GM21619 (cell line): Measurements from ENCODE around the gene MTHFSD.

Experiments used
- ATAC-seq: cut with Tn5 transposase; IDR thresholded peaks from one replicate; pipeline ENCODE4 v1.9.1; 2021; ENCODE audit not compliant: unreplicated experiment

Gene MTHFSD

GRCh38 chr16:86584071-86584685 is 29.1 kb upstream of the MTHFSD start:
- ATAC-seq, result no peak

- no peak for ATAC-seq
Observed at GRCh38 chr16:86581458-86581857, 26.4 kb upstream of the MTHFSD start.

- no peak for ATAC-seq
Observed at GRCh38 chr16:86580791-86581170, 25.7 kb upstream of the MTHFSD start.

- no peak for ATAC-seq
Observed at GRCh38 chr16:86580063-86580790, 25.2 kb upstream of the MTHFSD start.

- ATAC-seq, result no peak
Observed at GRCh38 chr16:86579268-86580062, 24.4 kb upstream of the MTHFSD start.

GRCh38 chr16:86578611-86579267 is 23.7 kb upstream of the MTHFSD start:
- no peak for ATAC-seq

- ATAC-seq, result no peak
Observed at GRCh38 chr16:86578061-86578599, 23.1 kb upstream of the MTHFSD start, which contains the start of gene FOXL1. Gene FOXL1, plus strand, starts transcription at chr16:86578549. Its CDS starts 175 bp downstream, at chr16:86578724.

GRCh38 chr16:86577314-86577971 is 22.4 kb upstream of the MTHFSD start:
- no peak for ATAC-seq

GRCh38 chr16:86576591-86577313 is 21.7 kb upstream of the MTHFSD start:
- no peak for ATAC-seq

- ATAC-seq, result peak; percentile 54
Observed at GRCh38 chr16:86575754-86576557, 20.9 kb upstream of the MTHFSD start.

GRCh38 chr16:86575095-86575685 is 20.2 kb upstream of the MTHFSD start:
- ATAC-seq, result no peak

GRCh38 chr16:86574646-86575045 is 19.6 kb upstream of the MTHFSD start:
- no peak for ATAC-seq

- no peak for ATAC-seq
Observed at GRCh38 chr16:86573646-86574508, 18.8 kb upstream of the MTHFSD start.

- no peak for ATAC-seq
Observed at GRCh38 chr16:86573215-86573614, 18.2 kb upstream of the MTHFSD start.

GRCh38 chr16:86572606-86573005 is 17.6 kb upstream of the MTHFSD start:
- ATAC-seq, result no peak

- ATAC-seq, result no peak
Observed at GRCh38 chr16:86572041-86572521, 17.0 kb upstream of the MTHFSD start.

- ATAC-seq, result no peak
Observed at GRCh38 chr16:86571530-86571915, 16.5 kb upstream of the MTHFSD start.
